CD4-positive, alpha-beta T cell treated with Interleukin-10 for 1 hour (primary cell): Measurements from ENCODE around the gene TMEM259.

Experiments used
- DNase-seq: peaks from one replicate; pipeline ENCODE4 v3.0.0-alpha.2; 2020

Gene TMEM259

DNA sequence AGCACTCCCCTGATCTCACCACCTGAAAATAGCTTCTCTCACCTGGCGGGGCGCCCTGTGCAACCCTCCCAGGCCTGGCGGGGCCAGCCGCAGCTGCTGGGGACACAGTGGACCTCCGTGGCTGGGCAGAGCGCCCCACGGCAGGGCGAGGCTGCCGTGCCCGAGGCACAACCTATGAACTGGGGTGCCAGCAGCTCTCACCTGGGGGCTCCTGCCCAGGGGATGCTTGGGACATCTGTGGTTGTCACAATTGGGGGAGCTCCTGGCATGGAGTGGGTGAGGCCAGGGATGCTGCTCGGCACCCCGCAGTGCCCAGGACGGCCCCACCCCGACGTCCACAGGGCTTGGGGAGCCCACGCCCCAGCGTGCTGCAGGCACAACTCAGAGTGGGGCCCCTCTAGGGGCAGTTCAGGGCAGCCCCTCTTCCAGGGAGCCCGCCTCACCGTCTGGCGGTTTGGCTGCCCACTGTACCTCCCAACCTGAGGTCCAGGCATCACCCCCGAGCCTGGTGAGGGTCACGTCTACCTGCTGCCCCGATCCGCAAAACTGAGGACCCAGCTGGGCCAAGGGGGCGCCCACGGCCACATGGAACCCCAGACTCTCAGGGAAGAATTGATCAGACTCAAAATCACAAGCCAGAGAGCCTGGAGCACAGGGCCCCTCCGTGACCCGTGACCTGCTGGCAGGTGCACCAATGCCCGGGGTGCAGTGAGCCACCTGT lies 5.7 kb downstream of the TMEM259 start:
- no peak for DNase-seq

DNA sequence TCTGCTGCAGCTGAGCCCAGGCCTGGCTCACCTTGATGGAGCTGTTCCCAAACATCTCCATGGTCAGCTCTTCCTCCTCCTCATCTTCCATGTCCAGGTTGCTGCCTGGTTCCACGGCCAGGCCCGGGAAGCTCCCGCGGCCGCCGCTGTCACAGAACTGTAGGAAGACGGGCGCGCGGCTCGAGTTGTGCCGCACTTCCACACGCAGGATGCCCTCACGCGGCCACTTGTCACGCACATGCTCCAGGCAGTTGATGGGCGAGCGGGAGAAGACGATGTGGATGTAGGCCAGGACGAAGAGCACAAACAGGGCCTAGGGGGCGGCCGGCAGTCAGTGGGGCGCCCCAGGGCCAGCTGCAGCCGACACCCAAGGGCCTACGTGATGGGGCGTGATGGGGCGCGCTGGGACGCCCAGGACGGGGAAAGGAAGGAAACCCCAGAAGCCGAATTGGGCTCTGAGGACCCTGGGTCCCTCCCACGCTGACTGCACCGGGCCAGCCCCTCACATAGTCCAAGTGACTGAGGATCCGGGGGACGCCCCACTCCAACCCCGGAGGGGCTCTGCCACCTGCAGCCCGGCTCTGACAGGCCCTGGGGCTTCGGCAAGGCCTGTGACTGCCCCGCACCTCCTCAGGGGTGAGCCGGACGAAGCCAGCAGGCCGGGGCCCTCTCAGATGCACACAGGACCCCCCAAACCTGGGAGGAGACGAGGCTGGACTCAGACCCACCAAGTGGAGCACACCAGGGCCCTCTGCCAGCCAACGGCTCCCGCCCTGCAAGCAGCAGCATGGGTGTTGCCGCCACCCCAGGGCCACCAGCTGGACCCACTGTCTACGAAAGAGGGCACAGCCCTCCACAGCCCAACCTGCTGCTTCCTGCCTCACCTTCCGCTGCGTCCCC lies 6.5 kb downstream of the TMEM259 start:
- no peak for DNase-seq

DNA sequence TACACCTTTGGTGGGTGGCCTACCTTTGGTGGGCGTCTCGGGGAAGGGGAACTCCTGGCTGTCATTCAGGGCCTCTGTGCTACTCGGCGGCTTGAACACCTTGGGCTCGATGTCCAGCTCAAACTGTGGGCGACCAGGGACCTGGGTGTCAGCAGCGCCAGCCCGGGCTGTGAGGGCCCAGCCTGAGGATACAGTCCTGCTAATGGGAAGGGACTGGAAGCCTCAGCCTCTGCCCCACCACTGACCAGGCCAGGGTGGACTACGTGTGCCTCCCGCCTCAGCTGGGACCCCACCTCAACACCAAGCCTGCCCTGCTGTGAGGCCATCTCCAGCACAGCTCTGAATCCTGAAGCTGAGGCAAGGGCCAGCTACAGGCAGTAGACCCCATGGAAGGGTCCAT lies 7.7 kb downstream of the TMEM259 start:
- no peak for DNase-seq

DNA sequence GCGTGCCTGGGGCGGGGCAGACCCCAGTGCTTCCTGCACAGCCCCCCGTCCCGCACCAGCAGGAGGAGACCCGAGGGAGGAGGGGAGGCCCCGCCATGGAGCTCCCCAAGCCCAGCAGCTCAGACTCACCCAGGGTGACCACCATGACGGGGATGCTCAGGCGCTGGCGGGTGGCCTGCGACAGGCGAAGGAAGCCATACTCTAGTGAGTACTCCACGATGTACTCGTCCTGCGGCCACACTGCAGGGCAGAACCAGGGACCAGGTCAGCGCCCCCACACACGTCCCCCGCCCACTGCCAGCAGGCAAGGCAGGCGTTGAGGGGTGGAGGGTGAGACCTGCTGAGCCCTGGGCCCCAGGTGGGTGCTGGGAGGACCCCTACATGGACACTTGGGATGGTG lies 8.6 kb downstream of the TMEM259 start:
- DNase-seq: no peak

DNA sequence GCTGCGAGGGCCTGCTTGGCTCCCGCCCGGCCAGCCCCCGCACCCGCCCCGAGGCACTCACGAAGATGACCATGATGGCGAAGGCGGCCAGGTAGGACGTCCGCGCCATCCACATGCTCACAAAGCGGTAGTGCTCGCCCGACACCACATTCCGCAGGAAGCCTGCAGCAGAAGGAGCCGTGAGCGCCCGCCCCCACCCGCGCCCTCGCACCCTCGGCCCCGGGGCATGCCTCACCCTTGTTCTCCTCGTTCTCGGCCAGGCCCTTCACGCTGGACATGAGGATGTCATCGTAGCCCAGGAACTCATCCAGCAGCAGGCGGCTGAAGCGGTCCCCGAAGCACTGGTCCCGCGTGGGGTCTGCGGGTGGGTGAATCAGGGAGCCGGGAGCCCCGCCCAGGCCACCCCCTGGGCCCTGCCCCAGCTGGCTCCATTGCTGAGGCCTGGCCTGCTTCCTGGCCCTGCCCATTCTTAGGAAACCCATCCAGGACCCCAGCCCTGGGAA lies 9.0 kb downstream of the TMEM259 start:
- DNase-seq: no peak

DNA sequence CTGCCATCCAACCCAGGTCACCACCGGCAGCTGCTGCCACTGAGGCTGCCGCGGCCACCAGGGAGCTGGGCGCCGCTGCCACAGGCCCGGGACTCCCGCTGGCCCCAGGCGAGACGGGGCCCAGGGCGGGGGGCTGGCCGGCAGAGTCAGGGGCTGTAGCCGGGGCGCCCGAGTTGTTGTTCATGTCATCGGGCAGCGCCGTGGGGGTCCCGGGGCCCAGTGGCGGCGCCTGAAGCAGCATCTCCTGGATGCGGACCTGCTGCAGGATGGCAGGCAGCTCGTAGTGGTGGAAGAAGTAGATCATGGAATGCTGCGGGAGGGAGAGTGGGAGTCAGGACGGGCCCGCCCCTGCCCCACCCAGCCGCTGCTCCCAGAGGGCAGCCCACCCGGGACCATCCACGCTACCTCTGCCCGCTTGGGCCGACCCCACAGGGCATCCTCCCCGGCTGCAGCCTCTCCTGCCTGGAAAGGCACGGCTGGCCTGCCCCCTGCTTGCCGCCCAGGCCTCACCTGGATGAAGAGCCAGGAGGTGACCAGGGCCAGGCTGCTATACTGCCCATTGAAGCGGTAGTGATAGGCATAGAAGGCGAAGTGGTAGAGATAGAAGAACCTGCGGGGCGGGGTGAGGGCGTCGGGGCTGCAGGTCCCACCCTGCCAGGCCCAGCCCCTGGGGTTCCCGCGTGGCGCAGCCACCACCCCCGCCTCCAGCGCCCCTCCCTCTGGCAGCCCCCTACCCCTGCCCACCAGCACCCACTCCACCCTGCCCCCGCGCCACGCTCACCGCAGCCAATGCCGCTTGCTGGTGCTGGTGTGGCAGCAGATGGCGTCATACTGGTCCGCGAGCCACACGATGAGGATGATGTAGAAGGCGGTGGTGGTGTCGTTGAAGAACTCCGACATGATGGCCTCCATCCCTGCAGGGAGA lies 10.1 kb downstream of the TMEM259 start:
- no peak for DNase-seq

DNA sequence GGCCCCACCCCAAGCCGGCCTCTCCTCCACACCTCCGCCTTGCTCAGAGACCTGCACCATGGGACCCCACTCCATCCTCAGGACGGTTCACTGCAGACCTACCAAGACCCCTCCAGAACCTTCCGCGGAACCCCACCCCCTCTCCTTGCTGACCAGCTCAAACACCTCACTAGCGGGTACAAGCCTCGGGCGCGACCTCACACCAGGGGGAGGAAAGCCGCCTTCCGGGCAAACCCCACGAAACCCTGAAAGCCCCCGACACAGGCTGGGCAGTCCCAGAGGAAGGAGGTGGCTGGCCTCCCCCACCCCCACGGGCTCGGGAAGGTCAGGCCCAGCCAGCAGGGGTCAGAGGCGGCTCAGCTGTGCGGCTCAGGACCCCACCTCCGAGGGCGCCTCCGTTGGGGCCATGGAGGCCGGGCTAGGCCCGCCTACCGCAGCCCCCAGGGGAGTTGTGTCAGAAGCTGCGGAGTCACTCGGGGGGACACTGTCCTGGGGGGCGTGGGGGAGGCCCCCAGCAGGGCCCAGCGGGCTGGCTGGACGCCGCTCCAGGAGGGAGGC lies 10.9 kb downstream of the TMEM259 start:
- DNase-seq: no peak

DNA sequence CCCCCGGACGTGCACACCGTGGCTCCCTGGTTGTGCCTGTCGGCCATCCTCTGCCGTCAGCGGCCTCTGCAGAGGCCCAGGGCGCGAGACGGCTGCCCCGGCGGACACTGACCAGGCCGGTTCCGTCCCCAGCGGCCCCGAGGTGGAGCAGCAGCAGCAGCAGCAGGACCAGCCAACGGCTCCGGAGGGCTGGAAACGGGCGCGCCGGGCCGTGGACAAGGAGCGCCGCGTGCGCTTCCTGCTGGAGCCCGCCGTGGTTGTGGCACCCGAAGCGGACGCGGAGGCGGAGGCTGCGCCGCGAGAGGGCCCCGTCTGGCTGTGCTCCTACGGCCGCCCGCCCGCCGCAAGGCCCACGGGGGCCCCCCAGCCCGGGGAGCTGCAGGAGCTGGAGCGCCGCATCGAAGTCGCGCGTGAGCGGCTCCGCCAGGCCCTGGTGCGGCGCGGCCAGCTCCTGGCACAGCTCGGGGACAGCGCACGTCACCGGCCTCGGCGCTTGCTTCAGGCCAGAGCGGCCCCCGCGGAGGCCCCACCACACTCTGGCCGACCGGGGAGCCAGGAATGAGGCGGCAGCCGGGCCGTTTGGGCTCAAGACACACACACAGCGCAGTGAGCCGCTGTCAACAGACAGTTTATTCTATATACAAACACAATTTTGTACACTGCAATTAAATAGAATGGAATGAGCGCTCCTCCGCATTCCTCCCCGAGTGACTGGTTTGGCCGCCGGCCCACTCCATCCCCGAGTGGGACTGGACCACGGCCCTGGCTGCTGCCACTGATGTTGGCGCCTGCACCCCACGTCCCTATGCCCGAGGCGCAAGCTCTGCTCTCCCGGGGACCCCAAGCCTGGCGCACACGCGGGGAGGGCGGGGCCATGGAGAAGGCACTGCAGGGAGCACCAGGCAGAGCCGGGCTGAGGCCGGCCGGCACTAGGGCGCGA lies 11.6 kb downstream of the TMEM259 start:
- DNase-seq: no peak

DNA sequence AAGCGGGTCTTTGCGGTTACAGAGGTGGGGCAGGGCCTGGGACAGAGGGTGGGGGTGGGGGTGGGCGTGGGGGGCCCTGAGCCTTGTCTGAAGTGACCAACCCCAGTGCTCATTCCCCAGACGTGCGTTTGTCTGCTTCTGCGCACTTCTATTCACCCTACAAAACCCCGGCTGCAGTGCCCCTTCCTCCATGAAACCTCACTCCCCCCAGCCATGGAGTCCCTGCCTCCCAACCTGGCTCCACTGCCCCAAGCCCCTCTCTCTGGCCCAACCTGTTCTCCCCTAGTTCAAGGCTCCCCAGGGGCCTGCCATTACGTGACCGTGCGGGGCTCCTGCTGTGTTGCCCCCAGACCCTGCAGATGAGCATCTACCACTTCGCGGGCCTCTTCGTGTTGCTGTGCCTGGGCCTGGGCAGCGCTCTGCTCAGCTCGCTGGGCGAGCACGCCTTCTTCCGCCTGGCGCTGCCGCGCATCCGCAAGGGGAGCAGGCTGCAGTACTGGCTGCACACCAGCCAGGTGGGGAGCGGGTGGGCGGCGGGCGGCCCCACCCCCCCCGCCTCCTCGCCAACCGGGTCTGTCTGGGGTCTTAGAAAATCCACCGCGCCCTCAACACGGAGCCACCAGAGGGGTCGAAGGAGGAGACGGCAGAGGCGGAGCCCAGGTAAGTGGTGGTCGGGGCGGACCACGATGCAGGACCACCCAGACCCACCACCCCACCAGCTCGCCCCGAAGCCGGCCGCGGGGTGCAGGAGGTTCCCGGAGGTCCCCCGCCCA lies 12.5 kb downstream of the TMEM259 start:
- DNase-seq: no peak

DNA sequence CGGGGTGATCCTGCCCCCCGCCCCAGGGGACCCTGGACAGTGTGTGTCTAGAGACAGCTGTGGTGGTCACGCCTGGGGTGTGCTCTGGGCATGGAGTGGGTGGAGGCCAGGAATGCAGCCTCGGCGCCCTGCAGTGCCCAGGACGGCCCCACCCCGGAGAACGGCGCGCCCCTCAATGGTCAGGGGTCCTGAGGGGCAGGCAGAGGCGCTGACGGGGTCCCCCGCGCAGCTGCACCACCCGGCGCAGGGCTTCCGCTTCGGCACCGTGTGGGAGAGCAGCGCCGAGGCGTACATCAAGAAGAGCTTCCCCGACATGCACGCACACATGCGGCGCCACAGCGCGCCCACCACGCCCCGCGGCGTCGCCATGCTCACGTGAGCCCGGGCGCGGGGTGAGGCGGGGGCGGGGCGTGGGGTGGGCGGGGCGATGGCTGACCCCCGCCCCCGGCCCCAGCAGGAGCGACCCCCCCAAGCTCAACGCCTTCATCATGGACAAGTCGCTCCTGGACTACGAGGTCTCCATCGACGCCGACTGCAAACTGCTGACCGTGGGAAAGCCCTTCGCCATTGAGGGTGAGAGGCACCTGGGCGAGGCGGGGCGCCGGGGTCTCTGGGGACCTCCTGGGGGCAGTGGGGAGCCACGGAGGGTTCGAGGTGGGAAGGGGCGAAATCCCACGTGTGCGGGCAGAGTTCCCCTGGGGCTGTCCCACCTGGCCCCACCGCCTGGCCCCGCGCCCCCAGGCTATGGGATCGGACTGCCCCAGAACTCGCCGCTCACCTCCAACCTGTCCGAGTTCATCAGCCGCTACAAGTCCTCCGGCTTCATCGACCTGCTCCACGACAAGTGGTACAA lies 13.3 kb downstream of the TMEM259 start:
- no peak for DNase-seq

DNA sequence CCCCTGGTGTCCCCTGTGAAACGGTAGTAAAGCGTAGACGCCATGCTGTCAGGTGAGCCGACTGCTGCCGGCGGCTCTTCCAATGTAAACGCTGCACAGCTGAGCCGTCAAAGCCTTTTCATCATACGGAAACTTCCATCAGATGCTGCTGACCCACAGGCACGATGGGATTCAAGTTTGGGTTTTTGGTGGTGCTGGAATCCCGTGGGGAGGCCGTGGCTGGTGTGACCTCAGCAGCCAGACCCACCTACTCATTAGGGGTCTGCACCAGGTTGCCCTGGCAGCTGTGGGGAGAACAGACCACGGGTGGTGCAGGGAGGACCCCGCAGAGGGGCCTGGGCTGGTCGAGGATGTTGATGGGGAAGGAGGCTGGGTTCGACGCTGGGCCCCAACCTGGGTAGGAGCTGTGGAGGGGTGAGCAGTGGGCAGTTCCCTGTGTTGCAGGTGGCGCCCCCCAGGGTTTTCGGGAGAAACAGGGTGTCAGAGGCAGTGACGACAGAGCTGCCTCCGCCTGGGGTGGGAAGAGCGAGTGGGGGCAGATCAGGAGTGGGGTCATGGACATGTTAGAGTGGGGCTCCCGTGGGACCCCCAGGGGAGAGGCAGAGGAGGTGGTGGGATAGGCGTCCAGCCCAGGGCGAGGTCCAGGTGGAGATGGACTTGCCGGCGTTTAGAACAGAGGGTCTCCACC lies 14.1 kb downstream of the TMEM259 start:
- DNase-seq: no peak

DNA sequence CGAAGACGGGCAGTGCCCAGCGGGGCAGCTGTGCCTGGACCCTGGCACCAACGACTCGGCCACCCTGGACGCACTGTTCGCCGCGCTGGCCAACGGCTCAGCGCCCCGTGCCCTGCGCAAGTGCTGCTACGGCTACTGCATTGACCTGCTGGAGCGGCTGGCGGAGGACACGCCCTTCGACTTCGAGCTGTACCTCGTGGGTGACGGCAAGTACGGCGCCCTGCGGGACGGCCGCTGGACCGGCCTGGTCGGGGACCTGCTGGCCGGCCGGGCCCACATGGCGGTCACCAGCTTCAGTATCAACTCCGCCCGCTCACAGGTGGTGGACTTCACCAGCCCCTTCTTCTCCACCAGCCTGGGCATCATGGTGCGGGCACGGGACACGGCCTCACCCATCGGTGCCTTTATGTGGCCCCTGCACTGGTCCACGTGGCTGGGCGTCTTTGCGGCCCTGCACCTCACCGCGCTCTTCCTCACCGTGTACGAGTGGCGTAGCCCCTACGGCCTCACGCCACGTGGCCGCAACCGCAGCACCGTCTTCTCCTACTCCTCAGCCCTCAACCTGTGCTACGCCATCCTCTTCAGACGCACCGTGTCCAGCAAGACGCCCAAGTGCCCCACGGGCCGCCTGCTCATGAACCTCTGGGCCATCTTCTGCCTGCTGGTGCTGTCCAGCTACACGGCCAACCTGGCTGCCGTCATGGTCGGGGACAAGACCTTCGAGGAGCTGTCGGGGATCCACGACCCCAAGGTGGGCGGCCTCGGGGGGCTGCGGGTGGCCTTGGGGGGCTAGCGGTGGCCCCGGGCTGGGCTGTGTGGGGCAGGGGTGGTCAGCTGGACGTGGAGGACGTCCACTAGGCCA lies 15.9 kb downstream of the TMEM259 start:
- DNase-seq: no peak

DNA sequence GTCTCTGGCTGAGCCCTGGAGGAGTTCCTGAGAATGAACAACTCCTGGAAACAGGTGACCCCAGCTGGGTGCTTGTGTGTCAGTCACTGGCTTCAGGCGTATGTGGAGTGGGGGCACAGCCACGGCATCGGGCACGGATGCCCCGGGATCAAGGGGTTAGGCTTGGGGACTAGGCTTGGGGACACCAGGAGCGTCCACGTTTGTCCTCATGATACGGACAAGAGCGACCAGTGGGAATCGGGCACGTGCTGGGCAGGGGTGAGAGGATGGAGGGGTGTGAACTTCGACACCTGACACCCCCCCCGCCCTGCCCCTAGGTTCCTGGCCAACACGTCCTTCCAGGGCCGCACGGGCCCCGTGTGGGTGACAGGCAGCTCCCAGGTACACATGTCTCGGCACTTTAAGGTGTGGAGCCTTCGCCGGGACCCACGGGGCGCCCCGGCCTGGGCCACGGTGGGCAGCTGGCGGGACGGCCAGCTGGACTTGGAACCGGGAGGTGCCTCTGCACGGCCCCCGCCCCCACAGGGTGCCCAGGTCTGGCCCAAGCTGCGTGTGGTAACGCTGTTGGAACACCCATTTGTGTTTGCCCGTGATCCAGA lies 16.6 kb downstream of the TMEM259 start:
- DNase-seq: no peak

DNA sequence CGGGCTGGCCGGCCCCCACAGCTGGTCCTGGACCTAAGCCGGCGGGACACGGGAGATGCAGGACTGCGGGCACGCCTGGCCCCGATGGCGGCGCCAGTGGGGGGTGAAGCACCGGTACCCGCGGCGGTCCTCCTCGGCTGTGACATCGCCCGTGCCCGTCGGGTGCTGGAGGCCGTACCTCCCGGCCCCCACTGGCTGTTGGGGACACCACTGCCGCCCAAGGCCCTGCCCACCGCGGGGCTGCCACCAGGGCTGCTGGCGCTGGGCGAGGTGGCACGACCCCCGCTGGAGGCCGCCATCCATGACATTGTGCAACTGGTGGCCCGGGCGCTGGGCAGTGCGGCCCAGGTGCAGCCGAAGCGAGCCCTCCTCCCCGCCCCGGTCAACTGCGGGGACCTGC lies 17.6 kb downstream of the TMEM259 start:
- no peak for DNase-seq

DNA sequence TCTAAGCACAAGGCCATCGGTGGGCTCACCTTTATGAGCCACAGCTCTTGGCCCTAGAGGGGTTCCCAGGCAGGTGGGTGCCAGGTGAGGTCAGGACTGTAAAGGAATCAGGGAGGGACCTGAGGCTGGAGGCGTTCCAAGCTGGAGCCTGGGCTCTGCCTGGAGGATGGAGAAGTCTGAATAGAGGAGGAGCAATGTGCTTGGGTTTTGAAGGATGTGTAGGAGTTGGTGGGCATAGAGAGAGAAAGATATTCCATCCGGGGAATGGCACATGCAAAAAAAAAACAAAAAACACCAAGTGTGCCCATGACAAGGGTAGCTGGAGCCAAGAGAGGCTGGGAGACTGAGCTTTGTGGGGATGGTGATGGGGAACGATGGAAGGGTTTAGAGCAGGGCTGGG lies 18.3 kb downstream of the TMEM259 start:
- no peak for DNase-seq

DNA sequence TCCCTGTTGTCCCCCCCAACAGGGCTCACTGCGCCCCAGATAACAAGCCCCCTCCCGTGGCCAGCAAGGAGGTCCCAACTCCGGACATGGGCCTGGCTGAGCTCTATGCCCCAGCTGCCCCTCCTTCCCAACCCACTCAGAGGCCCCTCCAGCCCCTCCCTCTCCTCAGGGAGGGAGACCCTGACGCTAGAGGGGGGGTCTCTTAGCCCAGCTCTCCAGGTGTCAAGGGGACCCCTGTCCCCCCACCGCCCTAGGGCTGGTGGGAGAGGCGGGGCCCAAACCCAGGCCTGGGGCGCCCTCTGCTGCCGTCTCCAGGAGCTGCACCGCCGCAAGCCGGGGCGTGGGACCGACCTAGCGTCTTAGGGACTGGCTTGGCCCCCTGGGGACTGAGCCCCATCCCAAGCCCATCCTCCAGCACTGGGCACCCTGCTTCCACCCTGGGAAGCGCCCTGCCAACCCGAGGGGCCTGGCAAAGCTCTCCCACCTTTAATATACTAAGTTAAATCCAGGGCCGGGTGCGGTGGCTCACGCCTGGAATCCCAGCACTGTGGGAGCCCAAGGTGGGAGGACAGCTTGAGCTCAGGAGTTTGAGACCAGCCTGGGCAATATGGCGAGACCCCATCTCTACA lies 19.3 kb downstream of the TMEM259 start:
- peak; percentile 72 for DNase-seq
